WTC11 (cell line): ENCODE data around the gene CYB561D2. TPM values are rescaled to one million over a fixed set of nuclear protein-coding genes. Genes with fewer than 3 reads are reported as not detected.

Source experiments
- ATAC-seq: fragments of 200-7000 bp; cut with Tn5 transposase; 2 replicates; pipeline ENCODE4 v1.10.0; 2021; ENCODE audit warnings: mild to moderate bottlenecking, moderate library complexity
- CTCF ChIA-PET: fragments of 300-600 bp; sonication (Branson Sonifier 250); formaldehyde crosslinking; loops from one replicate; lab custom pipeline; 2021; ENCODE audit warnings: antibody characterized with exemption; lab: Charles Lee
- POLR2A ChIA-PET: fragments of 350-600 bp; sonication (Branson Sonifier 250); formaldehyde crosslinking; loops from one replicate; lab custom pipeline; 2021; ENCODE audit warnings: antibody characterized with exemption; lab: Charles Lee
- DNase-seq: peaks from one replicate; pipeline ENCODE4 v3.0.0; 2021; ENCODE audit warnings: low spot score
- H3K27ac Mint-ChIP-seq: 2 replicates; pipeline ENCODE4 v1.8.0; 2021; ENCODE audit warnings: mixed read lengths
- H3K27me3 Mint-ChIP-seq: 2 replicates; pipeline ENCODE4 v1.8.0; 2021; ENCODE audit warnings: low read depth, mild to moderate bottlenecking, moderate library complexity, mixed read lengths
- H3K36me3 Mint-ChIP-seq: 2 replicates; pipeline ENCODE4 v1.8.0; 2021; ENCODE audit warnings: mixed read lengths
- H3K4me1 Mint-ChIP-seq: 2 replicates; pipeline ENCODE4 v1.8.0; 2022; ENCODE audit warnings: mixed read lengths
- H3K4me3 Mint-ChIP-seq: 2 replicates; pipeline ENCODE4 v1.8.0; 2021; ENCODE audit warnings: mild to moderate bottlenecking, moderate library complexity, mixed read lengths
- H3K9me3 Mint-ChIP-seq: 2 replicates; pipeline ENCODE4 v1.8.0; 2021; ENCODE audit warnings: mixed read lengths
- ATF1 ChIP-seq: sonication (generic); formaldehyde crosslinking; IDR thresholded peaks from 2 replicates; pipeline ENCODE4 v1.8.1; 2023; ENCODE audit warnings: mild to moderate bottlenecking, moderate library complexity, missing genetic modification reagents
- CREM ChIP-seq: sonication (generic); formaldehyde crosslinking; IDR thresholded peaks from 2 replicates; pipeline ENCODE4 v1.8.1; 2022; ENCODE audit warnings: mild to moderate bottlenecking, missing genetic modification reagents, moderate library complexity
- ETV6 ChIP-seq: sonication (generic); formaldehyde crosslinking; IDR thresholded peaks from 2 replicates; pipeline ENCODE4 v1.8.1; 2022; ENCODE audit warnings: mild to moderate bottlenecking, missing genetic modification reagents
- FOXP1 ChIP-seq: sonication (generic); formaldehyde crosslinking; IDR thresholded peaks from 2 replicates; pipeline ENCODE4 v1.8.0; 2022; ENCODE audit warnings: missing genetic modification reagents, mild to moderate bottlenecking, moderate library complexity, borderline replicate concordance
- GABPB1 ChIP-seq: sonication (generic); formaldehyde crosslinking; IDR thresholded peaks from 2 replicates; pipeline ENCODE4 v1.8.1; 2023; ENCODE audit warnings: mild to moderate bottlenecking, missing genetic modification reagents
- IRF2 ChIP-seq: sonication (generic); formaldehyde crosslinking; IDR thresholded peaks from 2 replicates; pipeline ENCODE4 v1.8.0; 2022; ENCODE audit warnings: low read depth, missing genetic modification reagents, borderline replicate concordance
- MAX ChIP-seq: sonication (generic); formaldehyde crosslinking; IDR thresholded peaks from 2 replicates; pipeline ENCODE4 v1.8.0; 2022; ENCODE audit warnings: mild to moderate bottlenecking, missing genetic modification reagents
- MXD4 ChIP-seq: fragments of 250-450 bp; sonication (Bioruptor Pico); IDR thresholded peaks from 2 replicates; pipeline ENCODE4 v1.8.0; 2021; ENCODE audit warnings: mild to moderate bottlenecking, moderate library complexity, borderline replicate concordance
- NFYB ChIP-seq: sonication (generic); formaldehyde crosslinking; conservative IDR thresholded peaks from 2 replicates; pipeline ENCODE4 v1.8.0; 2022; ENCODE audit warnings: low read depth, missing genetic modification reagents
- NR1H2 ChIP-seq: sonication (generic); formaldehyde crosslinking; IDR thresholded peaks from 2 replicates; pipeline ENCODE4 v1.9.0; 2021; ENCODE audit warnings: mild to moderate bottlenecking, moderate library complexity, missing genetic modification reagents
- OVOL2 ChIP-seq: fragments of 250-450 bp; sonication (Bioruptor Pico); IDR thresholded peaks from 2 replicates; pipeline ENCODE4 v1.9.0; 2021; ENCODE audit warnings: mild to moderate bottlenecking, borderline replicate concordance
- PREB ChIP-seq: sonication (generic); formaldehyde crosslinking; IDR thresholded peaks from 2 replicates; pipeline ENCODE4 v1.8.1; 2022; ENCODE audit warnings: mild to moderate bottlenecking, missing genetic modification reagents, moderate library complexity, borderline replicate concordance
- SOX15 ChIP-seq: fragments of 250-450 bp; sonication (Bioruptor Pico); IDR thresholded peaks from 2 replicates; pipeline ENCODE4 v1.9.0; 2021; ENCODE audit warnings: mild to moderate bottlenecking
- SP1 ChIP-seq: sonication (generic); formaldehyde crosslinking; conservative IDR thresholded peaks from 2 replicates; pipeline ENCODE4 v1.8.1; 2022; ENCODE audit warnings: missing genetic modification reagents
- TEAD1 ChIP-seq: sonication (generic); formaldehyde crosslinking; IDR thresholded peaks from 2 replicates; pipeline ENCODE4 v1.8.0; 2022; ENCODE audit warnings: mild to moderate bottlenecking, missing genetic modification reagents
- ZBTB21 ChIP-seq: sonication (generic); formaldehyde crosslinking; IDR thresholded peaks from 2 replicates; pipeline ENCODE4 v1.8.1; 2023; ENCODE audit warnings: mild to moderate bottlenecking, missing genetic modification reagents, borderline replicate concordance
- ZNF138 ChIP-seq: sonication (generic); formaldehyde crosslinking; conservative IDR thresholded peaks from 2 replicates; pipeline ENCODE4 v1.8.1; 2022; ENCODE audit warnings: mild to moderate bottlenecking, moderate library complexity, missing genetic modification reagents
- ZNF416 ChIP-seq: fragments of 250-450 bp; sonication (Bioruptor Pico); IDR thresholded peaks from 2 replicates; pipeline ENCODE4 v1.9.0; 2021; ENCODE audit warnings: mild to moderate bottlenecking, inconsistent platforms
- ZNF671 ChIP-seq: fragments of 250-450 bp; sonication (Bioruptor Pico); IDR thresholded peaks from 2 replicates; pipeline ENCODE4 v1.8.0; 2021; ENCODE audit warnings: mild to moderate bottlenecking
- total RNA-seq: library from RNA; stranded (reverse); gene quantifications from 3 replicates; pipeline ENCODE4 v1.2.3, GENCODE V29; 2021
- TF ChIP-seq, protein P1 (sequence below): fragments of 250-450 bp; sonication (Bioruptor Pico); IDR thresholded peaks from 2 replicates; pipeline ENCODE4 v1.9.0; 2021; ENCODE audit warnings: mild to moderate bottlenecking
- TF ChIP-seq, protein P2 (sequence below): sonication (generic); formaldehyde crosslinking; conservative IDR thresholded peaks from 2 replicates; pipeline ENCODE4 v1.8.1; 2022; ENCODE audit warnings: mild to moderate bottlenecking, missing genetic modification reagents
- TF ChIP-seq, protein P3 (sequence below): fragments of 250-450 bp; sonication (Bioruptor Pico); IDR thresholded peaks from 2 replicates; pipeline ENCODE4 v1.9.0; 2021; ENCODE audit warnings: mild to moderate bottlenecking, borderline replicate concordance
- TF ChIP-seq, protein P4 (sequence below): sonication (generic); formaldehyde crosslinking; IDR thresholded peaks from 2 replicates; pipeline ENCODE4 v1.8.0; 2023; ENCODE audit warnings: mild to moderate bottlenecking, missing genetic modification reagents
- TF ChIP-seq, protein P5 (sequence below): fragments of 200-600 bp; IDR thresholded peaks from 2 replicates; pipeline ENCODE4 v1.8.0; 2022; ENCODE audit warnings: antibody characterized with exemption
- TF ChIP-seq, protein P6 (sequence below): sonication (generic); formaldehyde crosslinking; IDR thresholded peaks from 2 replicates; pipeline ENCODE4 v1.8.0; 2023; ENCODE audit warnings: missing genetic modification reagents

The CYB561D2 gene
- total RNA-seq, 1 experiment from 2014 or later, result 9.8 TPM

- H3K27me3 Mint-ChIP-seq, result no peaks in the 10 kb centered on the region
- TF ChIP-seq ZNF416 (CRISPR knock-in tag) (no peak), ETV6 (CRISPR knock-in tag) (no peak), ZNF138 (CRISPR knock-in tag) (no peak), TEAD1 (CRISPR knock-in tag) (no peak), SP1 (no peak), NFYB (CRISPR knock-in tag) (no peak), IRF2 (CRISPR knock-in tag) (no peak), GABPB1 (CRISPR knock-in tag) (no peak), ATF1 (CRISPR knock-in tag) (no peak), MXD4 (CRISPR knock-in tag) (no peak), ZBTB21 (no peak), ZNF671 (no peak), FOXP1 (no peak)
- TF ChIP-seq, protein P1, sequence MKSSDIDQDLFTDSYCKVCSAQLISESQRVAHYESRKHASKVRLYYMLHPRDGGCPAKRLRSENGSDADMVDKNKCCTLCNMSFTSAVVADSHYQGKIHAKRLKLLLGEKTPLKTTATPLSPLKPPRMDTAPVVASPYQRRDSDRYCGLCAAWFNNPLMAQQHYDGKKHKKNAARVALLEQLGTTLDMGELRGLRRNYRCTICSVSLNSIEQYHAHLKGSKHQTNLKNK (CRISPR knock-in tag), result no peak
- TF ChIP-seq, protein P2, sequence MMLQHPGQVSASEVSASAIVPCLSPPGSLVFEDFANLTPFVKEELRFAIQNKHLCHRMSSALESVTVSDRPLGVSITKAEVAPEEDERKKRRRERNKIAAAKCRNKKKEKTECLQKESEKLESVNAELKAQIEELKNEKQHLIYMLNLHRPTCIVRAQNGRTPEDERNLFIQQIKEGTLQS (CRISPR knock-in tag), result no peak
- TF ChIP-seq, protein P3, sequence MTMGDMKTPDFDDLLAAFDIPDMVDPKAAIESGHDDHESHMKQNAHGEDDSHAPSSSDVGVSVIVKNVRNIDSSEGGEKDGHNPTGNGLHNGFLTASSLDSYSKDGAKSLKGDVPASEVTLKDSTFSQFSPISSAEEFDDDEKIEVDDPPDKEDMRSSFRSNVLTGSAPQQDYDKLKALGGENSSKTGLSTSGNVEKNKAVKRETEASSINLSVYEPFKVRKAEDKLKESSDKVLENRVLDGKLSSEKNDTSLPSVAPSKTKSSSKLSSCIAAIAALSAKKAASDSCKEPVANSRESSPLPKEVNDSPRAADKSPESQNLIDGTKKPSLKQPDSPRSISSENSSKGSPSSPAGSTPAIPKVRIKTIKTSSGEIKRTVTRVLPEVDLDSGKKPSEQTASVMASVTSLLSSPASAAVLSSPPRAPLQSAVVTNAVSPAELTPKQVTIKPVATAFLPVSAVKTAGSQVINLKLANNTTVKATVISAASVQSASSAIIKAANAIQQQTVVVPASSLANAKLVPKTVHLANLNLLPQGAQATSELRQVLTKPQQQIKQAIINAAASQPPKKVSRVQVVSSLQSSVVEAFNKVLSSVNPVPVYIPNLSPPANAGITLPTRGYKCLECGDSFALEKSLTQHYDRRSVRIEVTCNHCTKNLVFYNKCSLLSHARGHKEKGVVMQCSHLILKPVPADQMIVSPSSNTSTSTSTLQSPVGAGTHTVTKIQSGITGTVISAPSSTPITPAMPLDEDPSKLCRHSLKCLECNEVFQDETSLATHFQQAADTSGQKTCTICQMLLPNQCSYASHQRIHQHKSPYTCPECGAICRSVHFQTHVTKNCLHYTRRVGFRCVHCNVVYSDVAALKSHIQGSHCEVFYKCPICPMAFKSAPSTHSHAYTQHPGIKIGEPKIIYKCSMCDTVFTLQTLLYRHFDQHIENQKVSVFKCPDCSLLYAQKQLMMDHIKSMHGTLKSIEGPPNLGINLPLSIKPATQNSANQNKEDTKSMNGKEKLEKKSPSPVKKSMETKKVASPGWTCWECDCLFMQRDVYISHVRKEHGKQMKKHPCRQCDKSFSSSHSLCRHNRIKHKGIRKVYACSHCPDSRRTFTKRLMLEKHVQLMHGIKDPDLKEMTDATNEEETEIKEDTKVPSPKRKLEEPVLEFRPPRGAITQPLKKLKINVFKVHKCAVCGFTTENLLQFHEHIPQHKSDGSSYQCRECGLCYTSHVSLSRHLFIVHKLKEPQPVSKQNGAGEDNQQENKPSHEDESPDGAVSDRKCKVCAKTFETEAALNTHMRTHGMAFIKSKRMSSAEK (CRISPR knock-in tag), result no peak
- H3K9me3 Mint-ChIP-seq, result peaks cover 5% of the 10 kb centered on the region; the same call in 1 of the 2 replicates
- peaks cover 23% of the 10 kb centered on the region for H3K4me1 Mint-ChIP-seq
- ChIA-PET CTCF (interaction anchor here (2.1 kb wide), 1 partner anchor 15 kb away, joined by 4 read pairs; the partner anchor contains the start of gene HYAL1), POLR2A (no interaction called here)
- no peak overlapping the region for H3K27ac Mint-ChIP-seq
- ATAC-seq (no peak), DNase-seq (no peak)
- H3K4me3 Mint-ChIP-seq, result no peak overlapping the region; the same call in 1 of the 2 replicates
- peaks cover 46% of the 10 kb centered on the region for H3K36me3 Mint-ChIP-seq
These were observed 32.5 kb upstream of the CYB561D2 start for GRCh38 chr3:50318163-50318562.

DNA sequence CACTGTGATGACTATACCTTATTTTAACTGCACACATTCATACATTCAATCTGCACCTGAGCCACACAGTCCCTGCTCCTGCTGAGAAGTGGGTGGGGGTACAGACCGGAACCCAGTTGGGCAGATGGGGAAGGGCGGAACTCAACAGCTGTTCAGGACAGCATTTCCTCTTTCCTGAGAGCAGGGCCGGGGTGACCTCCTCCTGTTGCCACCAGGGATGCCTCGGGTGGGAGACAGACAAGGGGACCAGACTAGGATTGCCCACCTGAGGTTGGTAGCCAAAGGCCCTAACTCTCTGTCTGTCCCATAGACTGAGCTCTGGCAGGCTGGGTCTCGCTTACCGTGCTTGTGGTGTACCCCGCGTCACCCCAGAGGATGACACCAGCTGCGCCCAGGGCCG, 32.0 kb upstream of the CYB561D2 start:
- H3K4me1 Mint-ChIP-seq, result peaks cover 27% of the 10 kb centered on the region
- peak overlapping the region; percentile 16; the same call in 1 of the 2 replicates for H3K4me3 Mint-ChIP-seq
- POLR2A ChIA-PET, result no interaction called here
- DNase-seq, result no peak
- CTCF ChIA-PET, result interaction anchor here (1.0 to 2.1 kb wide), 4 partner anchors 10 to 408 kb away, joined by 3 to 6 read pairs (median 4); partner anchors contain the start of gene HYAL1
- H3K27ac Mint-ChIP-seq, result no peak overlapping the region
- H3K27me3 Mint-ChIP-seq, result no peaks in the 10 kb centered on the region
- no peak for ATAC-seq
- peaks cover 5% of the 10 kb centered on the region; the same call in 1 of the 2 replicates for H3K9me3 Mint-ChIP-seq
- H3K36me3 Mint-ChIP-seq, result peaks cover 45% of the 10 kb centered on the region
- no peak for TF ChIP-seq NR1H2 (CRISPR knock-in tag)
- TF ChIP-seq PREB (CRISPR knock-in tag), result no peak
- TF ChIP-seq SOX15, result no peak
- no peak for TF ChIP-seq MAX (CRISPR knock-in tag)
- no peak for TF ChIP-seq OVOL2
- TF ChIP-seq, protein P4, sequence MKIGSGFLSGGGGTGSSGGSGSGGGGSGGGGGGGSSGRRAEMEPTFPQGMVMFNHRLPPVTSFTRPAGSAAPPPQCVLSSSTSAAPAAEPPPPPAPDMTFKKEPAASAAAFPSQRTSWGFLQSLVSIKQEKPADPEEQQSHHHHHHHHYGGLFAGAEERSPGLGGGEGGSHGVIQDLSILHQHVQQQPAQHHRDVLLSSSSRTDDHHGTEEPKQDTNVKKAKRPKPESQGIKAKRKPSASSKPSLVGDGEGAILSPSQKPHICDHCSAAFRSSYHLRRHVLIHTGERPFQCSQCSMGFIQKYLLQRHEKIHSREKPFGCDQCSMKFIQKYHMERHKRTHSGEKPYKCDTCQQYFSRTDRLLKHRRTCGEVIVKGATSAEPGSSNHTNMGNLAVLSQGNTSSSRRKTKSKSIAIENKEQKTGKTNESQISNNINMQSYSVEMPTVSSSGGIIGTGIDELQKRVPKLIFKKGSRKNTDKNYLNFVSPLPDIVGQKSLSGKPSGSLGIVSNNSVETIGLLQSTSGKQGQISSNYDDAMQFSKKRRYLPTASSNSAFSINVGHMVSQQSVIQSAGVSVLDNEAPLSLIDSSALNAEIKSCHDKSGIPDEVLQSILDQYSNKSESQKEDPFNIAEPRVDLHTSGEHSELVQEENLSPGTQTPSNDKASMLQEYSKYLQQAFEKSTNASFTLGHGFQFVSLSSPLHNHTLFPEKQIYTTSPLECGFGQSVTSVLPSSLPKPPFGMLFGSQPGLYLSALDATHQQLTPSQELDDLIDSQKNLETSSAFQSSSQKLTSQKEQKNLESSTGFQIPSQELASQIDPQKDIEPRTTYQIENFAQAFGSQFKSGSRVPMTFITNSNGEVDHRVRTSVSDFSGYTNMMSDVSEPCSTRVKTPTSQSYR, result no peak
- no peak for TF ChIP-seq CREM (CRISPR knock-in tag)
- TF ChIP-seq, protein P5, sequence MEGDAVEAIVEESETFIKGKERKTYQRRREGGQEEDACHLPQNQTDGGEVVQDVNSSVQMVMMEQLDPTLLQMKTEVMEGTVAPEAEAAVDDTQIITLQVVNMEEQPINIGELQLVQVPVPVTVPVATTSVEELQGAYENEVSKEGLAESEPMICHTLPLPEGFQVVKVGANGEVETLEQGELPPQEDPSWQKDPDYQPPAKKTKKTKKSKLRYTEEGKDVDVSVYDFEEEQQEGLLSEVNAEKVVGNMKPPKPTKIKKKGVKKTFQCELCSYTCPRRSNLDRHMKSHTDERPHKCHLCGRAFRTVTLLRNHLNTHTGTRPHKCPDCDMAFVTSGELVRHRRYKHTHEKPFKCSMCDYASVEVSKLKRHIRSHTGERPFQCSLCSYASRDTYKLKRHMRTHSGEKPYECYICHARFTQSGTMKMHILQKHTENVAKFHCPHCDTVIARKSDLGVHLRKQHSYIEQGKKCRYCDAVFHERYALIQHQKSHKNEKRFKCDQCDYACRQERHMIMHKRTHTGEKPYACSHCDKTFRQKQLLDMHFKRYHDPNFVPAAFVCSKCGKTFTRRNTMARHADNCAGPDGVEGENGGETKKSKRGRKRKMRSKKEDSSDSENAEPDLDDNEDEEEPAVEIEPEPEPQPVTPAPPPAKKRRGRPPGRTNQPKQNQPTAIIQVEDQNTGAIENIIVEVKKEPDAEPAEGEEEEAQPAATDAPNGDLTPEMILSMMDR, result no peak
- TF ChIP-seq SP1, result no peak
- TF ChIP-seq, protein P6, sequence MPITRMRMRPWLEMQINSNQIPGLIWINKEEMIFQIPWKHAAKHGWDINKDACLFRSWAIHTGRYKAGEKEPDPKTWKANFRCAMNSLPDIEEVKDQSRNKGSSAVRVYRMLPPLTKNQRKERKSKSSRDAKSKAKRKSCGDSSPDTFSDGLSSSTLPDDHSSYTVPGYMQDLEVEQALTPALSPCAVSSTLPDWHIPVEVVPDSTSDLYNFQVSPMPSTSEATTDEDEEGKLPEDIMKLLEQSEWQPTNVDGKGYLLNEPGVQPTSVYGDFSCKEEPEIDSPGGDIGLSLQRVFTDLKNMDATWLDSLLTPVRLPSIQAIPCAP, result no peak
- no peak for TF ChIP-seq NFYB (CRISPR knock-in tag)
